H1 (cell line): Measurements from ENCODE around the gene GPRASP2. TPM values are rescaled to one million over a fixed set of nuclear protein-coding genes. Genes with fewer than 3 reads are reported as not detected.

Experiments used
- CTCF ChIA-PET: fragments of 300-600 bp; sonication (Branson Sonifier 250); formaldehyde crosslinking; loops from one replicate; lab custom pipeline; 2021; ENCODE audit not compliant: partially characterized antibody; lab: Charles Lee
- POLR2A ChIA-PET: fragments of 300-600 bp; sonication (Branson Sonifier 250); formaldehyde crosslinking; loops from one replicate; lab custom pipeline; 2021; ENCODE audit warnings: inconsistent platforms; ENCODE audit not compliant: partially characterized antibody; lab: Charles Lee
- DNase-seq, 2 experiments: peaks; one replicate each; pipeline versions ENCODE4 v3.0.0 to v3.0.0-alpha.2; 2010 to 2022; ENCODE audit warnings: low spot score in 2 of 2, low read depth in 1 of 2, mixed read lengths in 1 of 2
- FAIRE-seq: peaks from 2 replicates; lab custom pipeline; 2011; peaks lifted over from hg19 to GRCh38; lab: Jason Lieb, UNC
- H2AFZ ChIP-seq: 2 replicates; pipeline ENCODE4 v1.8.1; 2012; ENCODE audit warnings: low read length, inconsistent platforms
- H2AK5ac ChIP-seq: 2 replicates; pipeline ENCODE4 v1.6.1; 2013; ENCODE audit warnings: low read depth, low read length
- H2BK120ac ChIP-seq: replicated peaks from 2 replicates; pipeline ENCODE3; 2013; ENCODE audit warnings: low read depth, low read length, inconsistent platforms
- H2BK12ac ChIP-seq: 2 replicates; pipeline ENCODE4 v1.6.1; 2013; ENCODE audit warnings: low read depth, low read length
- H2BK15ac ChIP-seq: 2 replicates; pipeline ENCODE4 v1.6.1; 2013; ENCODE audit warnings: low read length
- H2BK20ac ChIP-seq: 2 replicates; pipeline ENCODE4 v1.6.1; 2013; ENCODE audit warnings: low read length
- H2BK5ac ChIP-seq: 2 replicates; pipeline ENCODE4 v1.6.1; 2013; ENCODE audit warnings: low read depth, low read length
- H3K14ac ChIP-seq: 2 replicates; pipeline ENCODE4 v1.6.1; 2013; ENCODE audit warnings: inconsistent platforms; ENCODE audit not compliant: insufficient read length
- H3K18ac ChIP-seq: 2 replicates; pipeline ENCODE4 v1.6.1; 2013; ENCODE audit warnings: low read length; ENCODE audit errors: extremely low read depth
- H3K23ac ChIP-seq: 2 replicates; pipeline ENCODE4 v1.6.1; 2013; ENCODE audit warnings: inconsistent platforms; ENCODE audit not compliant: insufficient read length
- H3K23me2 ChIP-seq: 2 replicates; pipeline ENCODE4 v1.6.1; 2013; ENCODE audit warnings: low read depth, low read length
- H3K27ac ChIP-seq: 2 replicates; pipeline ENCODE4 v1.6.1; 2011; ENCODE audit warnings: low read depth, low read length, inconsistent platforms
- H3K27me3 ChIP-seq, 4 experiments: replicated peaks in 1 of 4; 1 replicate in 1 of 4; 2 replicates in 3 of 4; pipeline versions ENCODE4 v1.6.1 to v1.8.1; 2011 to 2013; ENCODE audit warnings: low read length in 3 of 4, mild to moderate bottlenecking in 3 of 4, inconsistent platforms in 2 of 4, mixed read lengths in 2 of 4, moderate library complexity in 1 of 4; ENCODE audit not compliant: control insufficient read depth in 3 of 4, insufficient read depth in 3 of 4; ENCODE audit errors: extremely low read depth in 1 of 4
- H3K36me3 ChIP-seq, 4 experiments: 2 replicates each; pipeline versions ENCODE4 v1.6.1 to v1.8.1; 2011 to 2013; ENCODE audit warnings: mild to moderate bottlenecking in 4 of 4, low read length in 3 of 4, moderate library complexity in 2 of 4, control low read depth in 1 of 4, inconsistent platforms in 1 of 4; ENCODE audit not compliant: insufficient read depth in 4 of 4, control insufficient read depth in 2 of 4
- H3K4ac ChIP-seq: replicated peaks from 2 replicates; pipeline ENCODE3; 2013; ENCODE audit warnings: low read length, low read depth, mixed read lengths, inconsistent platforms; ENCODE audit not compliant: insufficient read length
- H3K4me1 ChIP-seq, 4 experiments: replicated peaks in 1 of 4; 1 replicate in 1 of 4; 2 replicates in 3 of 4; pipeline versions ENCODE4 v1.6.1 to v1.8.1; 2011 to 2013; ENCODE audit warnings: low read length in 3 of 4, inconsistent platforms in 2 of 4, mixed read lengths in 1 of 4; ENCODE audit not compliant: insufficient read depth in 4 of 4, control insufficient read depth in 3 of 4
- H3K4me2 ChIP-seq, 2 experiments: 2 replicates each; pipeline versions ENCODE4 v1.6.1 to v1.8.1; 2011 to 2013; ENCODE audit warnings: low read depth in 2 of 2, low read length in 2 of 2, control low read depth in 1 of 2, inconsistent platforms in 1 of 2, mild to moderate bottlenecking in 1 of 2; ENCODE audit not compliant: insufficient read depth in 1 of 2
- H3K4me3 ChIP-seq, 4 experiments: fragments of 200-600, 300-600 bp in 1 of 4; sonication (generic), shearing (Covaris generic), sonication (Bioruptor Twin) in 1 of 4; 2 replicates each; pipeline versions ENCODE4 v1.5.1 to v1.8.1; 2011 to 2016; ENCODE audit warnings: low read length in 4 of 4, low read depth in 3 of 4, control low read depth in 2 of 4, inconsistent platforms in 2 of 4, mild to moderate bottlenecking in 2 of 4, mixed read lengths in 1 of 4, moderate library complexity in 1 of 4; ENCODE audit not compliant: insufficient read depth in 2 of 4; ENCODE audit errors: extremely low read depth in 1 of 4
- H3K56ac ChIP-seq: replicated peaks from 2 replicates; pipeline ENCODE3; 2013; ENCODE audit warnings: low read depth, mild to moderate bottlenecking, mixed read lengths, low read length, inconsistent platforms; ENCODE audit not compliant: insufficient read length
- H3K79me1 ChIP-seq: 2 replicates; pipeline ENCODE4 v1.6.1; 2013; ENCODE audit warnings: low read depth, low read length, control low read depth
- H3K79me2 ChIP-seq, 2 experiments: 2 replicates each; pipeline versions ENCODE4 v1.6.1 to v1.8.1; 2012 to 2013; ENCODE audit warnings: low read length in 2 of 2, mild to moderate bottlenecking in 2 of 2, inconsistent platforms in 1 of 2; ENCODE audit not compliant: insufficient read depth in 2 of 2, control insufficient read depth in 1 of 2
- H3K9ac ChIP-seq, 4 experiments: replicated peaks in 1 of 4; 1 replicate in 1 of 4; 2 replicates in 3 of 4; pipeline versions ENCODE4 v1.6.1 to v1.8.1; 2011 to 2013; ENCODE audit warnings: low read depth in 3 of 4, low read length in 3 of 4, control low read depth in 2 of 4, mild to moderate bottlenecking in 2 of 4, moderate library complexity in 2 of 4, inconsistent platforms in 1 of 4; ENCODE audit errors: extremely low read depth in 1 of 4
- H3K9me3 ChIP-seq, 2 experiments: 2 replicates each; pipeline versions ENCODE4 v1.6.1 to v1.8.1; 2012 to 2013; ENCODE audit warnings: mild to moderate bottlenecking in 2 of 2, moderate library complexity in 2 of 2, control low read depth in 1 of 2, inconsistent platforms in 1 of 2, low read depth in 1 of 2, low read length in 1 of 2, mixed read lengths in 1 of 2; ENCODE audit not compliant: insufficient read depth in 2 of 2
- H4K20me1 ChIP-seq, 2 experiments: replicated peaks in 1 of 2; 2 replicates each; pipeline versions ENCODE3 to v1.8.1; 2011 to 2013; ENCODE audit warnings: inconsistent platforms in 2 of 2, low read length in 2 of 2, mild to moderate bottlenecking in 1 of 2; ENCODE audit not compliant: insufficient read depth in 2 of 2, control insufficient read depth in 1 of 2
- H4K5ac ChIP-seq: 2 replicates; pipeline ENCODE4 v1.6.1; 2013; ENCODE audit warnings: low read length, low read depth, mixed read lengths, inconsistent platforms; ENCODE audit not compliant: insufficient read length
- H4K8ac ChIP-seq: 2 replicates; pipeline ENCODE4 v1.8.0; 2013; ENCODE audit warnings: mild to moderate bottlenecking, moderate library complexity, low read length, inconsistent platforms; ENCODE audit not compliant: insufficient read depth; ENCODE audit errors: extremely low read depth
- H4K91ac ChIP-seq: replicated peaks from 2 replicates; pipeline ENCODE3; 2013; ENCODE audit warnings: low read length, mixed read lengths, inconsistent platforms; ENCODE audit not compliant: insufficient read length
- BRCA1 ChIP-seq: IDR thresholded peaks from 2 replicates; pipeline ENCODE4 v1.6.1; 2012; ENCODE audit warnings: low read depth, low read length, improper control_type of control experiment
- CHD2 ChIP-seq: IDR thresholded peaks from 2 replicates; pipeline ENCODE4 v1.6.1; 2012; ENCODE audit warnings: low read length, improper control_type of control experiment
- CREB1 ChIP-seq: IDR thresholded peaks from 2 replicates; pipeline ENCODE4 v1.6.1; 2012; ENCODE audit warnings: inconsistent platforms
- GTF2F1 ChIP-seq: IDR thresholded peaks from 2 replicates; pipeline ENCODE4 v1.6.1; 2012; ENCODE audit warnings: low read depth, low read length, improper control_type of control experiment, borderline replicate concordance
- MAFK ChIP-seq: IDR thresholded peaks from 2 replicates; pipeline ENCODE4 v1.6.1; 2012; ENCODE audit warnings: low read depth, mild to moderate bottlenecking, improper control_type of control experiment, low read length
- NRF1 ChIP-seq: IDR thresholded peaks from 2 replicates; pipeline ENCODE4 v1.6.1; 2011; ENCODE audit warnings: mild to moderate bottlenecking, low read depth, low read length, improper control_type of control experiment
- SIN3A ChIP-seq, 2 experiments: IDR thresholded peaks in 1 of 2; conservative IDR thresholded peaks in 1 of 2; 2 replicates each; pipeline ENCODE4 v1.6.1; 2011 to 2012; ENCODE audit warnings: low read length in 2 of 2, improper control_type of control experiment in 1 of 2, low read depth in 1 of 2, mild to moderate bottlenecking in 1 of 2
- SIRT6 ChIP-seq: IDR thresholded peaks from one replicate; pipeline ENCODE4 v1.7.1; 2012; ENCODE audit warnings: low read length, inconsistent platforms
- SP4 ChIP-seq: IDR thresholded peaks from 2 replicates; pipeline ENCODE4 v1.6.1; 2012; ENCODE audit warnings: low read length, inconsistent platforms
- WGBS, 2 experiments: shearing (Covaris generic) in 1 of 2; methylation state at CpG; one replicate each; pipeline versions ENCODE4 v1.1.6 to v1.1.7; 2013 to 2015; ENCODE audit warnings: low lambda C conversion rate in 2 of 2, mixed read lengths in 2 of 2, inconsistent platforms in 1 of 2, low coverage in 1 of 2, missing lambda C conversion rate in 1 of 2; ENCODE audit not compliant: insufficient replicate concordance in 2 of 2, insufficient coverage in 1 of 2, insufficient read length in 1 of 2; ENCODE audit errors: extremely low coverage in 1 of 2, missing lambda C conversion rate in 1 of 2; 5-methylcytosine and 5-hydroxymethylcytosine counted together
- polyA plus RNA-seq, 7 experiments: library from polyadenylated mRNA; depleted of rRNA in 3 of 7; stranded (reverse) in 5 of 7; unstranded in 2 of 7; fragments of >200 nt in 5 of 7; fragments of 200-250 nt in 2 of 7; gene quantifications; 1 replicate in 5 of 7; 2 replicates in 1 of 7; 4 replicates in 1 of 7; pipeline versions ENCODE4 v1.2.1 to v1.2.3, GENCODE V29; 2011 to 2013; ENCODE audit warnings: missing spikeins in 2 of 7, mixed read lengths in 2 of 7
- total RNA-seq: library from RNA; stranded (reverse); fragmentation: NEBNext Ultra II Directional; extraction: Animal tissue kit (Norgen Biotek cat#: 25700); gene quantifications from 2 replicates; pipeline ENCODE4 v1.2.1, GENCODE V29; 2021
- TF ChIP-seq, protein P1 (sequence below): IDR thresholded peaks from 2 replicates; pipeline ENCODE4 v1.6.1; 2011; ENCODE audit warnings: low read depth, mild to moderate bottlenecking, low read length; ENCODE audit not compliant: insufficient read depth
- TF ChIP-seq, protein P2 (sequence below), 3 experiments: IDR thresholded peaks; 1 replicate in 2 of 3; 2 replicates in 1 of 3; pipeline versions ENCODE4 v1.5.1 to v1.6.1; 2011; ENCODE audit warnings: low read length in 3 of 3, mild to moderate bottlenecking in 3 of 3, inconsistent platforms in 2 of 3, low read depth in 1 of 3, moderate library complexity in 1 of 3; ENCODE audit not compliant: insufficient read depth in 1 of 3; ENCODE audit errors: control extremely low read depth in 1 of 3

Gene GPRASP2
- total and polyA plus RNA-seq, 2 of the 8 experiments (the other 6 are each of a cell fraction or from before 2014, with no cell fraction given) = 8.0 to 15.7 TPM

DNA sequence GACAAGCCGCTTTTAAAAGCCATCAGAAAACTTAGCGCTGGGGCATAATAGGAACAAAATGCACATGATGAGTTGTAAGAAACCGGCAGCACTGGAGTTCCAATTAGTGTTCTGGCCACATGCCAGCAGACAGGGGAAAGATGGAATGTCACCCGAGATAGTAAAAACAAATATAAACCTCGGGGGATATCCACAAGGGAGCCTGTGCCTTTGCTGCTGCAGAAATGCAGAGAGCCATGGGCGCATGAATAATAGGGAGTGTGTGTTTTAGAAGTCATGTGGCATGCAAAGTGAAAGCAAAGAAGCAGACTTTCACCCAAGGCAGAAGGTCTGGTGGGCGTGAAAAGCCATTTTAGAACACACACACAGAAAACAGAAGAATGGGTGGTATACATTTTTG, 27.4 kb downstream of the GPRASP2 start:
- H2BK12ac ChIP-seq = no peak overlapping the region
- ChIA-PET POLR2A (no interaction called here), CTCF (no interaction called here)

More for the DNA sequence above, 27.4 kb downstream of the GPRASP2 start:
- no peak overlapping the region for H4K8ac ChIP-seq
- no peak overlapping the region for H2BK120ac ChIP-seq
- H3K4ac ChIP-seq = no peak overlapping the region
- H3K23me2 ChIP-seq = no peaks in the 10 kb centered on the region
- no peak overlapping the region for H3K23ac ChIP-seq
- H3K27me3 ChIP-seq = no peaks in the 10 kb centered on the region
- H4K20me1 ChIP-seq = no peaks in the 10 kb centered on the region
- H4K5ac ChIP-seq = no peak overlapping the region
- no peak overlapping the region for H2AK5ac ChIP-seq
- H3K4me1 ChIP-seq = peaks cover 0 to 3% (median under 1%) of the 10 kb centered on the region in 4 experiments; a peak in 3 of 7 replicates
- no peak for FAIRE-seq
- H2AFZ ChIP-seq = no peak overlapping the region
- H3K4me3 ChIP-seq = no peak overlapping the region
- no peak overlapping the region for H3K56ac ChIP-seq
- H3K18ac ChIP-seq = no peak overlapping the region
- H3K79me2 ChIP-seq = no peaks in the 10 kb centered on the region
- no peak overlapping the region for H4K91ac ChIP-seq
- no peaks in the 10 kb centered on the region for H3K9me3 ChIP-seq
- H3K14ac ChIP-seq = no peak overlapping the region
- no peak overlapping the region for H3K9ac ChIP-seq
- no peak overlapping the region for H2BK5ac ChIP-seq
- H3K36me3 ChIP-seq = no peaks in the 10 kb centered on the region
- no peak overlapping the region for H2BK20ac ChIP-seq
- no peak overlapping the region for H3K27ac ChIP-seq
- no peak overlapping the region for H2BK15ac ChIP-seq
- TF ChIP-seq, protein P1, sequence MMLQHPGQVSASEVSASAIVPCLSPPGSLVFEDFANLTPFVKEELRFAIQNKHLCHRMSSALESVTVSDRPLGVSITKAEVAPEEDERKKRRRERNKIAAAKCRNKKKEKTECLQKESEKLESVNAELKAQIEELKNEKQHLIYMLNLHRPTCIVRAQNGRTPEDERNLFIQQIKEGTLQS = no peak
- TF ChIP-seq, protein P2, sequence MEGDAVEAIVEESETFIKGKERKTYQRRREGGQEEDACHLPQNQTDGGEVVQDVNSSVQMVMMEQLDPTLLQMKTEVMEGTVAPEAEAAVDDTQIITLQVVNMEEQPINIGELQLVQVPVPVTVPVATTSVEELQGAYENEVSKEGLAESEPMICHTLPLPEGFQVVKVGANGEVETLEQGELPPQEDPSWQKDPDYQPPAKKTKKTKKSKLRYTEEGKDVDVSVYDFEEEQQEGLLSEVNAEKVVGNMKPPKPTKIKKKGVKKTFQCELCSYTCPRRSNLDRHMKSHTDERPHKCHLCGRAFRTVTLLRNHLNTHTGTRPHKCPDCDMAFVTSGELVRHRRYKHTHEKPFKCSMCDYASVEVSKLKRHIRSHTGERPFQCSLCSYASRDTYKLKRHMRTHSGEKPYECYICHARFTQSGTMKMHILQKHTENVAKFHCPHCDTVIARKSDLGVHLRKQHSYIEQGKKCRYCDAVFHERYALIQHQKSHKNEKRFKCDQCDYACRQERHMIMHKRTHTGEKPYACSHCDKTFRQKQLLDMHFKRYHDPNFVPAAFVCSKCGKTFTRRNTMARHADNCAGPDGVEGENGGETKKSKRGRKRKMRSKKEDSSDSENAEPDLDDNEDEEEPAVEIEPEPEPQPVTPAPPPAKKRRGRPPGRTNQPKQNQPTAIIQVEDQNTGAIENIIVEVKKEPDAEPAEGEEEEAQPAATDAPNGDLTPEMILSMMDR (IDR thresholded peaks at IDR 0.05; ENCODE audit: control extremely low read depth in 1 of 3, insufficient read depth in 1 of 3, low read depth in 1 of 3, low read length in 3 of 3) = no peak
- TF ChIP-seq MAFK (no peak), SP4 (no peak), SIN3A (conservative IDR thresholded peaks at IDR 0.05 in 1 of 2, IDR thresholded peaks at IDR 0.05 in 1 of 2; ENCODE audit: low read depth in 1 of 2, low read length in 2 of 2) (no peak), BRCA1 (no peak), GTF2F1 (no peak), SIRT6 (no peak), CHD2 (no peak), CREB1 (no peak), NRF1 (no peak)
- WGBS, 2 experiments = 88% methylated on average over 7 of the region's 7 CpGs; no CpG with 5 or more reads in 1 of the 2 experiments
- DNase-seq = no peak
- no peak overlapping the region for H3K4me2 ChIP-seq
- no peaks in the 10 kb centered on the region for H3K79me1 ChIP-seq
